ACC112 (cell line): Measurements from ENCODE around the gene ASB2.

Source experiments
- H2AFZ ChIP-seq: fragments of 200-600 bp; sonication (generic); one replicate; pipeline ENCODE4 v1.6.0; 2017; ENCODE audit warnings: antibody characterized with exemption, low read length; ENCODE audit not compliant: unreplicated experiment
- H3K27ac ChIP-seq: fragments of 200-600 bp; sonication (generic); 2 replicates; pipeline ENCODE4 v1.5.1; 2014; ENCODE audit warnings: low read depth, mild to moderate bottlenecking, antibody characterized with exemption, low read length, moderate library complexity
- H3K27me3 ChIP-seq: fragments of 200-600 bp; sonication (generic); 2 replicates; pipeline ENCODE4 v1.6.1; 2014; ENCODE audit warnings: mild to moderate bottlenecking, antibody characterized with exemption, low read length, moderate library complexity, mixed read lengths; ENCODE audit not compliant: insufficient read depth
- H3K36me3 ChIP-seq: fragments of 200-600 bp; sonication (generic); 2 replicates; pipeline ENCODE4 v1.6.1; 2016; ENCODE audit warnings: mild to moderate bottlenecking, antibody characterized with exemption, low read length, moderate library complexity, mixed read lengths; ENCODE audit not compliant: insufficient read depth
- H3K4me1 ChIP-seq: fragments of 200-600 bp; sonication (generic); one replicate; pipeline ENCODE4 v1.6.1; 2016; ENCODE audit warnings: low read length, mixed read lengths; ENCODE audit not compliant: insufficient read depth, unreplicated experiment, control insufficient read depth
- H3K4me3 ChIP-seq: fragments of 200-600 bp; sonication (generic); 2 replicates; pipeline ENCODE4 v1.5.1; 2014; ENCODE audit warnings: mild to moderate bottlenecking, low read depth, low read length
- H3K79me2 ChIP-seq: fragments of 200-600 bp; sonication (generic); one replicate; pipeline ENCODE4 v1.6.0; 2016; ENCODE audit warnings: low read length; ENCODE audit not compliant: control insufficient read depth, unreplicated experiment, insufficient read depth

The ASB2 gene

GRCh38 chr14:93981316-93982229 is 5.2 kb upstream of the ASB2 start:
- H2AFZ ChIP-seq = no peak overlapping the region
- H3K79me2 ChIP-seq = no peaks in the 10 kb centered on the region
- no peaks in the 10 kb centered on the region for H3K36me3 ChIP-seq
- no peak overlapping the region for H3K4me3 ChIP-seq
- no peaks in the 10 kb centered on the region for H3K27me3 ChIP-seq
- H3K27ac ChIP-seq = no peak overlapping the region
- peaks cover 15% of the 10 kb centered on the region for H3K4me1 ChIP-seq

DNA sequence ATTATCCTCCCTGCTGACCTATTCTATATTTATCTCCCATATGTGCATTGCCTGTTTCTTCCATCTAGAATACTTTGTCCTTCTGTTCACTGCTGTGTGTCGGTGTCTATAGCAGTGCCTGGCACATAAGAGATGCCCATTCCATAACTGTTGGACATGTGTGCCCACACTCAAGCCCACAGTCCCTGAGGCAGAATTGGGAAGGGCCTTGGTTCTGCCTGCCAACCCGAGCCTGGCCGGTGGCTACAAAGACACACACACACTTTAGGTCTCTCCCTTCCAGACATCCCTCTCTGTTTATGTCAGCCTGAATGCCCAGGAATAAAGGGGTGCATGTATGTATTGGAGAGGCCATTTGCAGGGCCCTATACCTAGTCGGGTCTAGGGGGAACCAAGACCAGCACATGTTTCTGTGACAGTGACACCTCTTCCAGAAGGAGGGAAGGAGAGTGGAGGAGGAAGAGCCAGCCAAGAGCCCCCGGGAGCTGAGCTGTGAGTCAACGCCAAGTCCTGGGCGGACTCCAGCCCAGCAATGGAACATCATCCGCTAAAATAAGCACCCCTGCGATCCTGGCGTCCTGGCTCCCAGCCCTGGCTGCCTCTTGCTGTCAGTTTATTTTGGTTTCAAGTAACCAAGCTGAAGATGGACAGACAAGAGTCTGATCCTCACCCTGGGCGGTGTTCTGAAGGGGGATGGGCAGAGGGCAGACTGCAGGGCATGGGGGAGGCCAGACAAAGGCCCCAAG is 4.3 kb upstream of the ASB2 start:
- Histone ChIP-seq H3K27ac (no peak overlapping the region), H3K27me3 (peaks cover 6% of the 10 kb centered on the region; the same call in 1 of the 2 replicates), H3K36me3 (no peaks in the 10 kb centered on the region), H3K79me2 (no peaks in the 10 kb centered on the region), H2AFZ (no peak overlapping the region), H3K4me1 (peaks cover 15% of the 10 kb centered on the region), H3K4me3 (no peak overlapping the region)

- Histone ChIP-seq H3K36me3 (no peaks in the 10 kb centered on the region), H3K79me2 (no peaks in the 10 kb centered on the region), H3K4me3 (no peak overlapping the region), H3K4me1 (peaks cover 9% of the 10 kb centered on the region), H3K27me3 (peaks cover 6% of the 10 kb centered on the region; the same call in 1 of the 2 replicates), H2AFZ (no peak overlapping the region), H3K27ac (no peak overlapping the region)
Measured at GRCh38 chr14:93978735-93979134, 2.4 kb upstream of the ASB2 start.

DNA sequence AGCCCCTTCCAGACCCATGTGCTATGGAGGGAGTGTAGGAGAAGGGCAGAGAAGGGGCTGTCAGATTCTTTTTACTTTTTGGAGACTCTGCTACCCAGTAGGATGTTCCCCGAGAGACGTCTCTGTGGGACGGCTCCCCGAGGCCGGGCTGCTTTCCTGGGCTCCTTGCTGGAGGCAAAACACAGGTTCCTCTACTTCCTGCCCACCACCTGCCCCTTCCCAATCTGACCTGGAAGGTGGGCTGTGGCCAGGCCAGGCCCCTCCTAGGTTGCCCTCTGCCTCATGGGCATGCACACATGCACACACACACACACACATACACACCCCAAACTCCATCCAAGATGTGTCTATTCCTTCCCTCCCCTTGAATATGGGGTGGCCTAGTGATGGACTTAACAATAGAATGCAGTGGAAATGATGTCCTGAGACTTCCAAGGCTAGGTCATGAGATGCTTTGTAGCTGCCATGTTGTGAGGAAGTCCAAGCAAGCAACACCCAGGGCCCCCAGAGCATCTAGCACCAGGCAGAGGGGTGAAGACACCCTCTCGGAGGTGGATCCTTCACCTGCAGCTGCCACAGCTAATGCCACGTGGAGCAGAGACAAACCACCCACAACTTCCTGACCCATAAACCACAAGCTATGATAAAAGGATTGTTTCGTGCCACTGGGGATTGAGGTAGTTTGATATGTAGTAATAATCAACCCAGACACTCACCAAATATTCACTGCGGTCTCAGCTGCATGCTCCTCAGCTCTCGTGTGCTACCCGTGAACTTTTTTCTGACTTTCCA is 1.6 kb upstream of the ASB2 start:
- no peaks in the 10 kb centered on the region for H3K79me2 ChIP-seq
- H3K36me3 ChIP-seq = no peaks in the 10 kb centered on the region
- peaks cover 9% of the 10 kb centered on the region for H3K4me1 ChIP-seq
- H3K27me3 ChIP-seq = peaks cover 6% of the 10 kb centered on the region; the same call in 1 of the 2 replicates
- no peak overlapping the region for H3K27ac ChIP-seq
- no peak overlapping the region for H3K4me3 ChIP-seq
- H2AFZ ChIP-seq = no peak overlapping the region

DNA sequence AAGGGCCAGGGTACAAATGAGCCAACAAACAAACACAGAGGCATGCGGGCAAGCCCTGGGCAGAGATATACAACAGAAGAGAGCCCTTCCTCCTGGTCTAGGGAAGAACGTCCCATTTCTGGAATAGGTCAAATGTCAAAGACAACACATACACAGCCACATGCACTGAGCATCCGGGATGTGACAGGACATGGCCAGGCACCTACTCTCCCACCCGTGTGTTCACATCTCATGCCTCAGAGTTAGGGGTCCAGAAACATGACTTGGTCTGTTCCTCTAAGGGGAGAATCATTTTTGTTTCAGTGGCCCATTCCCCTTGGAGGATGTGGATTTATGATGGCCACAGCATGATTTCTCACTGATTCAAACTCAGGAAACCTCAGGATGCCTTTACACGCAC is 801 bp upstream of the ASB2 start:
- H3K27me3 ChIP-seq = peaks cover 6% of the 10 kb centered on the region; the same call in 1 of the 2 replicates
- no peak overlapping the region for H3K4me3 ChIP-seq
- H3K79me2 ChIP-seq = no peaks in the 10 kb centered on the region
- H2AFZ ChIP-seq = no peak overlapping the region
- H3K36me3 ChIP-seq = no peaks in the 10 kb centered on the region
- H3K4me1 ChIP-seq = peaks cover 9% of the 10 kb centered on the region
- no peak overlapping the region for H3K27ac ChIP-seq

- Histone ChIP-seq H3K27ac (no peak overlapping the region), H3K27me3 (peaks cover 6% of the 10 kb centered on the region; the same call in 1 of the 2 replicates), H3K79me2 (no peaks in the 10 kb centered on the region), H3K4me1 (peaks cover 4% of the 10 kb centered on the region), H3K4me3 (peak overlapping the region; percentile 51), H3K36me3 (no peaks in the 10 kb centered on the region), H2AFZ (no peak overlapping the region)
Measured at GRCh38 chr14:93975791-93976476, 436 bp downstream of the ASB2 start.

DNA sequence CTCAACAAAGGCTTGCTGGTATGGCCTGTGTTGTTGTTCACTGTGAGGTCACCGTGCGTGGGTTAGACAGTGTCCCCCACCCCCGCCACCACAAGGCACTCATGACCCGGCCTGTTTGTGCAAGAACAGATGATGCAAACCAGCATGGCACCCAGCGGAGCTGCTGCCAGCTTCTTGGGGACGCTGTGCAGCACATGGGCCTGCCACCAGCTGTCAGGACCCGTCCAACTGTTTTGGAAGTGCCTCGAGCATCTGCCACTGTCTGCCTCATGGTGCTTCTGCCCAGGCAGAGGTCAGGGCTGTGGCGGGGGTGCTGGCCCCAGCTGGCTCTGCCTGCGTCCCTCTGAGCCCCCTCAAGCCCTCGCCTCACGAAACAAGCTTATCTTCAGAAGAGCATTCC is 1.5 kb downstream of the ASB2 start:
- no peak overlapping the region for H2AFZ ChIP-seq

DNA sequence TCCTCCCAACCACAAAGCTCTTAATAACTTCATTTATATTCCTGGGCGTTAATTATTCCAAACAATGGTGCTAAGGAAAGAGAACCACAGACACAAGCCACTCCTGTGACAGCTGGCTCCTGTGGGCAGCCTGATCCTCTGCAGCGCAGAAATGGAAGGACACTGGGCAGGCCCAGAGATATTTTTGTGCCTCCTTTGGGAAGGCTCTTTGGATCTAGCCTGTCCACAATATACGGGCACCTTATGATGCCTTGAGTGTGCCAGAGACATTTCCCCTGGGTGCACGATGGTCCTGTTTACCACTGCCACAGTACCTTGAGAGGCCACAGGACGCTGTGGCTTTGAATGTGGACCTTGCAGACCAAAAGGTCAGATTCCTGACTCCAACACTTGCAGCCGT is 2.1 kb downstream of the ASB2 start:
- H3K27ac ChIP-seq = no peak overlapping the region
- no peak overlapping the region for H3K4me3 ChIP-seq
- no peaks in the 10 kb centered on the region for H3K79me2 ChIP-seq
- H2AFZ ChIP-seq = no peak overlapping the region
- H3K4me1 ChIP-seq = no peaks in the 10 kb centered on the region
- peaks cover 6% of the 10 kb centered on the region; the same call in 1 of the 2 replicates for H3K27me3 ChIP-seq
- no peaks in the 10 kb centered on the region for H3K36me3 ChIP-seq

More for the DNA sequence above, 1.5 kb downstream of the ASB2 start:
- H3K4me1 ChIP-seq = no peaks in the 10 kb centered on the region
- H3K79me2 ChIP-seq = no peaks in the 10 kb centered on the region
- H3K27ac ChIP-seq = no peak overlapping the region
- no peaks in the 10 kb centered on the region for H3K36me3 ChIP-seq
- H3K27me3 ChIP-seq = peaks cover 6% of the 10 kb centered on the region; the same call in 1 of the 2 replicates
- H3K4me3 ChIP-seq = no peak overlapping the region

DNA sequence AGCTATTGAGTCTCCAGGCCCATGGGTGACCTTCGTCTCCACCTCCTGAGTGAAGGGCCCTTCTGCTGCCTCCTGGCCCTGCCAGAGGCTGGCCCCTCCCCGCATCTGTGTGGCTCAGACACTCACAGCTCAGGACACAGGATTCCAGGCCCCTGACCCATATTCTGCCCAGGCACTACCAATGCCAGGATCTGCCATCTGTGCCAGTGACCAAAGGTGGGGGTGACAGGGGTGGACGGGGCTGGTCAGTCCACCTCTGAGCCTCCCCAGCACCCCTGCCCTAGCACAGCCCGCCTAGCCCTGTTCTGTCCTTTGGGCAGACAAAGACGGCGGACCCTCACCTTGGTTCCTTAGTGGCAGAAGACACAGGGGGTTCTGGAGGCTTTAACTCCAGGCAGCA is 2.8 kb downstream of the ASB2 start:
- Histone ChIP-seq H3K27me3 (peaks cover 6% of the 10 kb centered on the region; the same call in 1 of the 2 replicates), H3K27ac (no peak overlapping the region), H3K79me2 (no peaks in the 10 kb centered on the region), H3K4me3 (no peak overlapping the region), H2AFZ (no peak overlapping the region), H3K4me1 (no peaks in the 10 kb centered on the region), H3K36me3 (no peaks in the 10 kb centered on the region)
